GM12878 (cell line): ENCODE data around the gene EPB41L1.

ENCODE experiments used
- ATF2 ChIP-seq: IDR thresholded peaks from 2 replicates; pipeline ENCODE4 v1.6.1; 2012; ENCODE audit warnings: low read length, inconsistent platforms
- BMI1 ChIP-seq: fragments of 450-650 bp; IDR thresholded peaks from 2 replicates; pipeline ENCODE4 v1.6.1; 2016; ENCODE audit warnings: mild to moderate bottlenecking, moderate library complexity, borderline replicate concordance
- CTCF ChIP-seq, 3 experiments: IDR thresholded peaks in 2 of 3; conservative IDR thresholded peaks in 1 of 3; 2 replicates each; pipeline ENCODE4 v1.5.1; 2011; ENCODE audit warnings: low read depth in 3 of 3, low read length in 3 of 3, mild to moderate bottlenecking in 3 of 3, control low read depth in 2 of 3, moderate library complexity in 2 of 3, inconsistent platforms in 1 of 3, mixed read lengths in 1 of 3; ENCODE audit not compliant: control insufficient read depth in 2 of 3, insufficient read depth in 1 of 3; ENCODE audit errors: extremely low read depth in 1 of 3
- JUND ChIP-seq: IDR thresholded peaks from 2 replicates; pipeline ENCODE4 v1.6.1; 2012; ENCODE audit warnings: low read depth, mild to moderate bottlenecking, low read length, improper control_type of control experiment, moderate library complexity
- KDM1A ChIP-seq: fragments of 200-600 bp; sonication (generic); IDR thresholded peaks from 2 replicates; pipeline ENCODE4 v1.6.1; 2016; ENCODE audit warnings: borderline replicate concordance
- MAX ChIP-seq: IDR thresholded peaks from 2 replicates; pipeline ENCODE4 v1.6.1; 2012; ENCODE audit warnings: low read depth, low read length, improper control_type of control experiment
- YY1 ChIP-seq: IDR thresholded peaks from 2 replicates; pipeline ENCODE4 v1.6.1; 2011; ENCODE audit warnings: low read depth, mild to moderate bottlenecking, low read length

- TF ChIP-seq KDM1A (no peak), YY1 (no peak), CTCF (IDR thresholded peaks at IDR 0.05 in 2 of 3, conservative IDR thresholded peaks at IDR 0.05 in 1 of 3; ENCODE audit: control insufficient read depth in 2 of 3, extremely low read depth in 1 of 3, insufficient read depth in 1 of 3, low read depth in 3 of 3, low read length in 3 of 3) (no peak), BMI1 (no peak), MAX (no peak), JUND (no peak), ATF2 (no peak)
Observed at GRCh38 chr20:36248836-36249235, 94.3 kb downstream of the EPB41L1 start.
